GM23248 (cell line): ENCODE data around the gene PIRT. TPM values are rescaled to one million over a fixed set of nuclear protein-coding genes. Genes with fewer than 3 reads are reported as not detected.

Source experiments
- DNase-seq: peaks from one replicate; pipeline ENCODE4 v3.0.0-alpha.2; 2015
- H2AFZ ChIP-seq: fragments of 200-600 bp; sonication (generic); 2 replicates; pipeline ENCODE4 v1.6.1; 2016; ENCODE audit warnings: antibody characterized with exemption
- H3F3A ChIP-seq: fragments of 200-600 bp; sonication (generic); 2 replicates; pipeline ENCODE4 v1.6.1; 2016; ENCODE audit warnings: mild to moderate bottlenecking, antibody characterized with exemption, mixed run types; ENCODE audit not compliant: insufficient read depth
- H3K27ac ChIP-seq: fragments of 200-600 bp; sonication (generic); 2 replicates; pipeline ENCODE4 v1.5.1; 2016; ENCODE audit warnings: mild to moderate bottlenecking
- H3K27me3 ChIP-seq: fragments of 200-600 bp; sonication (generic); replicated peaks from 2 replicates; pipeline ENCODE4 v1.6.1; 2016; ENCODE audit warnings: mild to moderate bottlenecking; ENCODE audit not compliant: insufficient read depth
- H3K36me3 ChIP-seq: fragments of 200-600 bp; sonication (generic); 2 replicates; pipeline ENCODE4 v1.6.1; 2016; ENCODE audit warnings: low read depth, mild to moderate bottlenecking
- H3K4me1 ChIP-seq: fragments of 200-600 bp; sonication (generic); 2 replicates; pipeline ENCODE4 v1.6.1; 2016; ENCODE audit warnings: mild to moderate bottlenecking; ENCODE audit not compliant: insufficient read depth
- H3K4me2 ChIP-seq: fragments of 200-600 bp; sonication (generic); one replicate; pipeline ENCODE4 v1.6.1; 2016; ENCODE audit warnings: mild to moderate bottlenecking; ENCODE audit not compliant: unreplicated experiment
- H3K4me3 ChIP-seq: fragments of 200-600 bp; sonication (generic); 2 replicates; pipeline ENCODE4 v1.5.1; 2016; ENCODE audit warnings: mild to moderate bottlenecking
- H3K79me2 ChIP-seq: fragments of 200-600 bp; sonication (generic); 2 replicates; pipeline ENCODE4 v1.6.1; 2016; ENCODE audit warnings: mild to moderate bottlenecking; ENCODE audit not compliant: insufficient read depth
- H3K9ac ChIP-seq: fragments of 200-600 bp; sonication (generic); 2 replicates; pipeline ENCODE4 v1.6.1; 2016; ENCODE audit warnings: mild to moderate bottlenecking
- H3K9me2 ChIP-seq: fragments of 200-600 bp; sonication (generic); 2 replicates; pipeline ENCODE4 v1.6.1; 2016; ENCODE audit warnings: mixed run types, mild to moderate bottlenecking, moderate library complexity; ENCODE audit not compliant: insufficient read depth
- H3K9me3 ChIP-seq: fragments of 200-600 bp; sonication (generic); one replicate; pipeline ENCODE4 v1.6.1; 2017; ENCODE audit warnings: low read depth
- H4K20me1 ChIP-seq: fragments of 200-600 bp; sonication (generic); 2 replicates; pipeline ENCODE4 v1.6.0; 2016; ENCODE audit not compliant: insufficient read depth
- EZH2 ChIP-seq: fragments of 200-600 bp; sonication (generic); IDR thresholded peaks from 2 replicates; pipeline ENCODE4 v1.6.1; 2018; ENCODE audit warnings: antibody characterized with exemption, mild to moderate bottlenecking; ENCODE audit not compliant: insufficient read depth, poor library complexity, severe bottlenecking
- EZH2phosphoT487 ChIP-seq: fragments of 200-600 bp; sonication (generic); IDR thresholded peaks from 2 replicates; pipeline ENCODE4 v1.6.1; 2018; ENCODE audit warnings: antibody characterized with exemption, moderate library complexity, mild to moderate bottlenecking, low read depth; ENCODE audit not compliant: insufficient read depth
- WGBS, 2 experiments: methylation state at CpG; one replicate each; pipeline ENCODE4 v1.1.6; 2015 to 2017; ENCODE audit warnings: low lambda C conversion rate in 2 of 2, low coverage in 1 of 2; ENCODE audit errors: missing lambda C conversion rate in 2 of 2; 5-methylcytosine and 5-hydroxymethylcytosine counted together
- in situ Hi-C: fragments of 300-500 bp; cut with MboI; formaldehyde crosslinking; loops from 2 replicates; pipeline ENCODE4 v1.15.0; 2020
- polyA plus RNA-seq: library from polyadenylated mRNA; unstranded; fragments of >200 nt; fragmentation: Nextera tagmentation; extraction: Ambion mirVana; gene quantifications from 2 replicates; pipeline ENCODE4 v1.2.1, GENCODE V29; 2016
- total RNA-seq: library from RNA; depleted of rRNA; stranded (reverse); fragments of >200 nt; shearing (Covaris generic); gene quantifications from 2 replicates; pipeline ENCODE4 v1.2.3, GENCODE V29; 2014

The PIRT gene
- total and polyA plus RNA-seq, 2 experiments from 2014 or later, result not detected

DNA sequence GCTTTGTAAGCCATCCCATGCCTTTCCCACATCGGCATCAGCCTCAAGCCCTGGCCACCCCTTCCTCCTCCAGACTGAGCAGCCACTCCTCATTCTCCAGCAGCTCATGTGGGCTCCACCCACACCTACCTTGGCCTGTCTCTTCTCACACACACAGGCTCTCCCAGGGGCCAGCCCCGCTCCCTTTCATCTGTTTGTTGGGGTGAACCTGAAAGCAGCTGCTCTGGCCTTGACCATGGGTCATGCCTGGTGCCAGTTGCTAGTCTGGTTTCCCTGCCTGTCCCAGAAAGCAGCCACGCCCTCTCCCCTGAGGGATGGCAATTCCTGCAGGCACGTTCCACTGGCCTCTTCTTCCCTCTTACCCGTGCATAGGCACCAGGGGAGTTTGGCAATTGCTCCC lies 22.6 kb downstream of the PIRT start:
- in situ Hi-C loops, result no loop called here
- no peak for DNase-seq

GRCh38 chr17:10814075-10814474 lies 23.8 kb downstream of the PIRT start:
- Histone ChIP-seq H4K20me1 (no peaks in the 10 kb centered on the region), H3K27me3 (no peaks in the 10 kb centered on the region), H3F3A (no peaks in the 10 kb centered on the region), H3K9me2 (no peaks in the 10 kb centered on the region), H3K9me3 (no peaks in the 10 kb centered on the region), H3K36me3 (no peaks in the 10 kb centered on the region), H3K4me3 (no peak overlapping the region), H2AFZ (no peak overlapping the region), H3K9ac (no peak overlapping the region), H3K4me2 (no peak overlapping the region), H3K79me2 (no peaks in the 10 kb centered on the region), H3K27ac (no peak overlapping the region), H3K4me1 (no peaks in the 10 kb centered on the region)
- TF ChIP-seq EZH2phosphoT487 (no peak), EZH2 (no peak)
- DNase-seq, result no peak
- in situ Hi-C loops, result no loop called here
- WGBS, 2 experiments, result 0% methylated on average over 1 of the region's 1 CpG

More for the DNA sequence above, 22.6 kb downstream of the PIRT start:
- H3K9me2 ChIP-seq, result no peaks in the 10 kb centered on the region
- H3K4me2 ChIP-seq, result no peak overlapping the region
- H4K20me1 ChIP-seq, result no peaks in the 10 kb centered on the region
- H3K36me3 ChIP-seq, result no peaks in the 10 kb centered on the region
- H3F3A ChIP-seq, result no peaks in the 10 kb centered on the region
- TF ChIP-seq EZH2, result no peak
- no peak for TF ChIP-seq EZH2phosphoT487
- no peaks in the 10 kb centered on the region for H3K4me1 ChIP-seq
- H3K79me2 ChIP-seq, result no peaks in the 10 kb centered on the region
- no peaks in the 10 kb centered on the region for H3K27me3 ChIP-seq
- no peak overlapping the region for H2AFZ ChIP-seq
- WGBS, 2 experiments, result 26 to 29% methylated on average over 5 of the region's 5 CpGs
- H3K9ac ChIP-seq, result no peak overlapping the region
- H3K4me3 ChIP-seq, result no peak overlapping the region
- no peaks in the 10 kb centered on the region for H3K9me3 ChIP-seq
- no peak overlapping the region for H3K27ac ChIP-seq

- in situ Hi-C loops, result no loop called here
- no peak overlapping the region for H3K4me3 ChIP-seq
- no peak overlapping the region for H3K4me2 ChIP-seq
- H3K79me2 ChIP-seq, result no peaks in the 10 kb centered on the region
- WGBS, 2 experiments, result 61 to 62% methylated on average over 5 of the region's 5 CpGs
- H3K9me2 ChIP-seq, result no peaks in the 10 kb centered on the region
- H4K20me1 ChIP-seq, result no peaks in the 10 kb centered on the region
- no peaks in the 10 kb centered on the region for H3F3A ChIP-seq
- TF ChIP-seq EZH2phosphoT487 (no peak), EZH2 (no peak)
- no peak overlapping the region for H2AFZ ChIP-seq
- H3K9me3 ChIP-seq, result no peaks in the 10 kb centered on the region
- no peaks in the 10 kb centered on the region for H3K27me3 ChIP-seq
- H3K36me3 ChIP-seq, result no peaks in the 10 kb centered on the region
- DNase-seq, result no peak
- no peak overlapping the region for H3K9ac ChIP-seq
- no peaks in the 10 kb centered on the region for H3K4me1 ChIP-seq
- no peak overlapping the region for H3K27ac ChIP-seq
Measured at GRCh38 chr17:10812674-10813073, 25.2 kb downstream of the PIRT start.

DNA sequence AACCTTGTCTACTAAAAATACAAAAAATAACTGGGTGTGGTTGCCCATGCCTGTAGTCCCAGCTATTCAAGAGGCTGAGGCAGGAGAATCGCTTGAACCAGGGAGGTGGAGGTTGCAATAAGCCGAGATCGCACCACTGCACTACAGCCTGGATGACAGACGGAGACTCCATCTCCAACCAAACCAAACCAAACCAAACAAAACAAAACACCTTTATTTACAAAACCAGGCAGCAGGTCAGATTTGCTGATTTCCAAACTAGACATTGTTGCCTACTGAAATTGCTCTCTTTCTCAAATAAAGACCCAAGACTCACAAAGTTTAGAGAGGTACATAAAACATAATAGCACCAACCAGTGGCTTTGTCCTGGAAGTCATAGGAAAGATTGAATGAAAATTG lies 28.3 kb downstream of the PIRT start:
- TF ChIP-seq EZH2, result no peak
- TF ChIP-seq EZH2phosphoT487, result no peak
- Histone ChIP-seq H3F3A (no peaks in the 10 kb centered on the region), H3K9me3 (no peaks in the 10 kb centered on the region), H3K27me3 (no peaks in the 10 kb centered on the region), H3K4me3 (no peak overlapping the region), H3K27ac (no peak overlapping the region), H3K4me1 (no peaks in the 10 kb centered on the region), H2AFZ (no peak overlapping the region), H3K36me3 (no peaks in the 10 kb centered on the region), H3K79me2 (no peaks in the 10 kb centered on the region), H4K20me1 (no peaks in the 10 kb centered on the region), H3K9me2 (no peaks in the 10 kb centered on the region), H3K4me2 (no peak overlapping the region), H3K9ac (no peak overlapping the region)
- in situ Hi-C loops, result no loop called here
- WGBS, 2 experiments, result 63 to 70% methylated on average over 4 of the region's 4 CpGs
- DNase-seq, result no peak

DNA sequence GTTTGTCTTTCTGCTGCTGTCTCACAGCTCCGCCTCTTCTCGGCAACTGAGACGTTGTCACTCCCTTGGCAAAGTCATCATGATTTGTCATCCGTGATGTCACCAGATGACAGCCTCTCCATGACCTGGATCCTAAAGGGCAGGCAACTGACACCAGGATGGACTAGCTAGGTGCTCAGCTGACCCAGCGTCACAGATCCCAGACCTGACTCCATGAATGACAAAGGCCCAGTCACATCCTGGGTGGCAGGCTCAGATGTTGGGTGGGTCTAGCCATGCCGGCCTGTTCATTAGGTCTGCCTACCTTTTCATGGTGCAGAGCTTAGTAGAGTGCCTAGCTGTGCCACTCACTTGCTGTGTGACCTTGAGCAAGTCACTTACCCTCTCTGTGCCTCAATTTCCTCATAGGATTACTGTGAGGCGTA lies 30.2 kb downstream of the PIRT start:
- Histone ChIP-seq H3K9me2 (no peaks in the 10 kb centered on the region), H3K36me3 (no peaks in the 10 kb centered on the region), H3K4me3 (no peak overlapping the region), H3K9ac (no peak overlapping the region), H2AFZ (no peak overlapping the region), H3F3A (no peaks in the 10 kb centered on the region), H3K4me2 (no peak overlapping the region), H3K27me3 (no peaks in the 10 kb centered on the region; the same call in 1 of the 2 replicates), H3K27ac (no peak overlapping the region), H3K9me3 (no peaks in the 10 kb centered on the region), H3K4me1 (no peaks in the 10 kb centered on the region), H4K20me1 (no peaks in the 10 kb centered on the region), H3K79me2 (no peaks in the 10 kb centered on the region)
- in situ Hi-C loops, result no loop called here
- peak; percentile 5 for DNase-seq
- TF ChIP-seq EZH2, result no peak
- TF ChIP-seq EZH2phosphoT487, result no peak
- WGBS, 2 experiments, result 43 to 52% methylated on average over 7 of the region's 7 CpGs
